HG02840 (cell line): ENCODE data around the gene ZSCAN30.

ENCODE experiments used
- ATAC-seq: cut with Tn5 transposase; IDR thresholded peaks from one replicate; pipeline ENCODE4 v1.9.1; 2021; ENCODE audit warnings: mild to moderate bottlenecking, moderate library complexity, moderate number of reproducible peaks; ENCODE audit not compliant: unreplicated experiment, low FRiP score

ZSCAN30 gene

GRCh38 chr18:35290094-35290735 is at the start of gene ZSCAN30:
ZSCAN30 (minus strand) TSS chr18:35290229; CDS start chr18:35264352, 25,877 bp downstream.
- ATAC-seq = peak; percentile 95

GRCh38 chr18:35337286-35337685 is 47.3 kb upstream of the ZSCAN30 start:
- ATAC-seq = no peak

- no peak for ATAC-seq
These were observed 45.8 kb upstream of the ZSCAN30 start for GRCh38 chr18:35335866-35336265.

GRCh38 chr18:35334821-35335220 is 44.8 kb upstream of the ZSCAN30 start:
- no peak for ATAC-seq

- no peak for ATAC-seq
These were observed 44.2 kb upstream of the ZSCAN30 start for GRCh38 chr18:35334212-35334611.

GRCh38 chr18:35331367-35332087 is 41.5 kb upstream of the ZSCAN30 start:
- ATAC-seq = no peak

- no peak for ATAC-seq
These were observed 38.8 kb upstream of the ZSCAN30 start for GRCh38 chr18:35328868-35329267.

GRCh38 chr18:35326695-35327387 is 36.8 kb upstream of the ZSCAN30 start:
- ATAC-seq = no peak

GRCh38 chr18:35324926-35325655 is 35.1 kb upstream of the ZSCAN30 start:
- ATAC-seq = no peak

GRCh38 chr18:35322486-35323458 is 32.7 kb upstream of the ZSCAN30 start:
- no peak for ATAC-seq

GRCh38 chr18:35311496-35311895 is 21.5 kb upstream of the ZSCAN30 start:
- ATAC-seq = no peak

- no peak for ATAC-seq
These were observed 16.7 kb upstream of the ZSCAN30 start for GRCh38 chr18:35306588-35307250.

- no peak for ATAC-seq
These were observed 13.6 kb upstream of the ZSCAN30 start for GRCh38 chr18:35303610-35304009.

- ATAC-seq = no peak
These were observed 6.0 kb upstream of the ZSCAN30 start for GRCh38 chr18:35296060-35296459.

- ATAC-seq = no peak
These were observed 1.1 kb upstream of the ZSCAN30 start for GRCh38 chr18:35291166-35291565.

GRCh38 chr18:35289727-35290093 is 319 bp downstream of the ZSCAN30 start:
- peak; percentile 34 for ATAC-seq

- peak; percentile 9 for ATAC-seq
These were observed 736 bp downstream of the ZSCAN30 start for GRCh38 chr18:35289293-35289692.

GRCh38 chr18:35284841-35285240 is 5.2 kb downstream of the ZSCAN30 start:
- ATAC-seq = no peak
